Activated CD4-positive, alpha-beta T cell treated with anti-CD3 and anti-CD28 coated beads for 36 hours (primary cell): ENCODE data around the gene GRWD1. TPM values are rescaled to one million over a fixed set of nuclear protein-coding genes. Genes with fewer than 3 reads are reported as not detected.

ENCODE experiments used
- ATAC-seq: fragments of 200-7000 bp; cut with Tn5 transposase; one replicate; pipeline ENCODE4 v1.10.0; 2021; ENCODE audit warnings: mild to moderate bottlenecking, moderate library complexity
- CTCF ChIA-PET: fragments of 350-600 bp; sonication (Branson Sonifier 250); formaldehyde crosslinking; loops from one replicate; lab custom pipeline; 2021; ENCODE audit warnings: antibody characterized with exemption; lab: Charles Lee
- POLR2A ChIA-PET: fragments of 350-600 bp; sonication (Branson Sonifier 250); formaldehyde crosslinking; loops from one replicate; lab custom pipeline; 2021; ENCODE audit warnings: antibody characterized with exemption, inconsistent platforms; lab: Charles Lee
- DNase-seq: peaks from one replicate; pipeline ENCODE4 v3.0.0-alpha.2; 2020
- H3K27ac Mint-ChIP-seq: one replicate; pipeline ENCODE4 v1.8.0; 2021; ENCODE audit warnings: mixed read lengths
- H3K27me3 Mint-ChIP-seq: one replicate; pipeline ENCODE4 v1.8.0; 2021; ENCODE audit warnings: mixed read lengths
- H3K36me3 Mint-ChIP-seq: one replicate; pipeline ENCODE4 v1.8.0; 2021; ENCODE audit warnings: low read depth, mixed read lengths
- H3K4me1 Mint-ChIP-seq: one replicate; pipeline ENCODE4 v1.8.0; 2021; ENCODE audit warnings: mixed read lengths
- H3K4me3 Mint-ChIP-seq: one replicate; pipeline ENCODE4 v1.8.0; 2021; ENCODE audit warnings: mild to moderate bottlenecking, moderate library complexity, mixed read lengths
- H3K9me3 Mint-ChIP-seq: one replicate; pipeline ENCODE4 v1.8.0; 2021; ENCODE audit warnings: low read depth, mixed read lengths
- intact Hi-C, 2 experiments: fragments of 100-400 bp; cut with DNase I in 1 of 2; cut with micrococcal nuclease in 1 of 2; formaldehyde crosslinking; loops; one replicate each; pipeline versions ENCODE4 v1.14.2 to v1.15.1; 2022 to 2024; cut with DNase I, micrococcal nuclease
- total RNA-seq, 2 experiments: library from RNA; stranded (reverse); gene quantifications; one replicate each; pipeline ENCODE4 v1.2.3, GENCODE V29; 2021

GRWD1 gene
- total RNA-seq, 2 experiments from 2014 or later, result 43.4 to 51.3 TPM

DNA sequence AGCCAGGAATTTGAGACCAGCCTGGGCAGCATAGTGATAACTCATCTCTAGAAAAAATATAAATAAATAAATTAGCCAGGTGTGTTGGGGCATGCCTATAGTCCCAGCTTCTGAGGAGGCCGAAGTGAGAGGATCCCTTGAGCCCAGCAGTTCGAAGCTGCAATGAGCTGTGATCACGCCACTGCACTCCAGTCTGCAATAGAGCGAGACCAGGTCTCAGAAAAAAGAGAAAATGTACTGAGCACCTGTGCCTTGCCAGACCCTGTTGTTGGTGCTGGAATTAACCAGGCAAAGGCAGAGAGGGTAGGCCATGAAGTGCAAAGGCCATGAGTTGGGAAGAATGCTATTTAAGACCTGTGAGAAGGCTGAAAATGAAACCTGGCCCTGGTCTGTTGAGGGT lies 26.1 kb downstream of the GRWD1 start:
- intact Hi-C loops, result no loop called here
- H3K9me3 Mint-ChIP-seq, result no peaks in the 10 kb centered on the region
- POLR2A ChIA-PET, result no interaction called here
- DNase-seq (no peak), ATAC-seq (no peak)
- H3K27me3 Mint-ChIP-seq, result no peaks in the 10 kb centered on the region
- peaks cover 11% of the 10 kb centered on the region for H3K36me3 Mint-ChIP-seq
- H3K4me3 Mint-ChIP-seq, result no peak overlapping the region
- peaks cover 21% of the 10 kb centered on the region for H3K4me1 Mint-ChIP-seq
- H3K27ac Mint-ChIP-seq, result no peak overlapping the region
- CTCF ChIA-PET, result no interaction called here

DNA sequence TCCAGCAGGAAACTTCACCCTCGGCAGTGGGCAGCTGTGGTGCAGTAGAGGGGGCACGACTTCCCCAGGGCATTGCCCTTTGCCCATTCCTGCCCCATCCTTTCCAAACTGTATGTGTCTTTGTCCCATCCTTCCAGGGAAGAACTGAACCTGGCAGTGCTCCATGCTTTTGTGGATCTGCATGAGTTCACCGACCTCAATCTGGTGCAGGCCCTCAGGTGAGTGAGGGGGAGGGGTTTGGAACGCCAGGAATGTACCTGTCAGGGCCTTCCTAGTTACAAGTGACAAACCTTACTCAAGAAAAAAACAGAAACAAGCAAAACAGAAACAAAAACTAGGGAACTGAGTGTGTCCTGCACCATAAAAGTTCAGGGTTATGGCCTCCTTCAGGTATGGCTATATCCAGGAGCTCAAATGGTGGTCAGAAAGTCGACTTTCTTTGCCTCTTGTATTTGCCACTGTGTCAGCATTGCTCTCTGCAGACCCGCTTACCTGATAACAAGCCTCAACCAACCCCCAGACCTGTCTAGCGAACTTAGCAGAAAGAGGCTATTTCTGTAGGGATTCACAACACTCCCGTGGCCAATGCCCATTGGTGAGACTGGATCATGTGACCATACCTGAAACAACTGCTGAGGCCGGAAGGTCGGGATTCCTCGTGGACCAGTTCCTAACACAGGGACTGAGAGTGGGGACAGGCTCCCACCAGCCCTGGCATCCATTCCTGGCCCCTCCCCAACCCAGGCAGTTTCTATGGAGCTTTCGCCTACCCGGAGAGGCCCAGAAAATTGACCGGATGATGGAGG lies 27.6 kb downstream of the GRWD1 start:
- Mint-ChIP-seq H3K4me3 (no peak overlapping the region), H3K4me1 (peaks cover 15% of the 10 kb centered on the region), H3K27me3 (no peaks in the 10 kb centered on the region), H3K36me3 (peaks cover 11% of the 10 kb centered on the region), H3K27ac (no peak overlapping the region), H3K9me3 (no peaks in the 10 kb centered on the region)
- ATAC-seq (no peak), DNase-seq (no peak)
- intact Hi-C loops, result no loop called here
- ChIA-PET POLR2A (no interaction called here), CTCF (no interaction called here)

DNA sequence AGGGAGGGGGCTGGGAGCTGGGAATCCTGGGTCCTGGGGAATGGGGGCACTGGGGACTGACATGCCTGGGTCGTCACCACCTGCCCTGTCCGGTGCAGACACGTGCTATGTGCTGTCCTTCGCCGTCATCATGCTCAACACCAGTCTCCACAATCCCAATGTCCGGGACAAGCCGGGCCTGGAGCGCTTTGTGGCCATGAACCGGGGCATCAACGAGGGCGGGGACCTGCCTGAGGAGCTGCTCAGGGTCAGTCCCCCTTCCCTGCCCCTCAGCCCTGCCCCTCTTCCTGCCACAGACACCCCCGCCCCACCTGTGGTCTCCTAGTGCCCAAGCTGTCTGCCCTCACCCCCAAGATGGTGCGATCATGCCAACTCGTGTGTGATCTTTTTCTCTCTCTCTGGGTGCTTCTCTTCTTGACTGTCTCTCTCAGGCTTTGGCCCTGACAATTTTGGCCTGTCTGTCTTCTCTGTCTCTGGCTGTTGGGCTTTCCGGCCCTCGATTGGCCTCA lies 28.4 kb downstream of the GRWD1 start:
- DNase-seq, result no peak
- no peaks in the 10 kb centered on the region for H3K9me3 Mint-ChIP-seq
- intact Hi-C loops, result no loop called here
- ChIA-PET POLR2A (no interaction called here), CTCF (no interaction called here)
- no peak overlapping the region for H3K4me3 Mint-ChIP-seq
- no peak for ATAC-seq
- H3K4me1 Mint-ChIP-seq, result peaks cover 12% of the 10 kb centered on the region
- H3K27ac Mint-ChIP-seq, result no peak overlapping the region
- peaks cover 11% of the 10 kb centered on the region for H3K36me3 Mint-ChIP-seq
- no peaks in the 10 kb centered on the region for H3K27me3 Mint-ChIP-seq

DNA sequence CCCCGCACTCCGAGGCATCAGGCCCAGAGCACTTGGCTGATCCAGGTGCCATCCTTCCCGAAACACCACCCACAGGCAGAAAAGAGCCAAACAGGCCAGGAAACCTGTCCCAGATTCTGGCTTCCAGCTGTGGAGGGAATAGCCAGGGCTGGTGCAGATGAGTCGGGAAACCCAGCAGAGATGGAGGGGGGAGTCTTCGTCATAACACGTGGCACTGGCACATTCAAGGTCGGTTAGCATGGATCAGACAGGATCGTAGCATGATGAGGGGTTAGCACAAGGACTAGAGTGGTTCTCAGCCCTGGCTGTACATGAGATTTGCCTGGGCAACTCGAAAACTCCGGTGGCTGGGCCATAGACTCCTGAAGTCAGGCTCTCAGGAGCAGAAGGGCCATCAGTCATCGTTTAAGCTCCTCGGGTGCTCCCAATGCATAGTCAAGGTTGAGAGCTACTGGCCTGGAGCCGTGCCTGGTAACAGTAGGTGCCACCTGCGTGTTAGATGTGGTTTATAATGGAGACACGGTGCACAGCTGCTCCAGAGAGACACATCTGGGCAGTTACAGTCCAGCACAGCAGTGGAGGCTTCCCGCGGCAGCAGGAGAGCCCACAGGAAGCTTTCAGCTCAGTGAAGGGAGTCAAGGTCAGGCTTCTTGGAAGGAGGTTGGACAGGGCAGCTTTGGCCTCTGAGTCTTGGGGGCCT lies 29.7 kb downstream of the GRWD1 start:
- no peak overlapping the region for H3K4me3 Mint-ChIP-seq
- H3K9me3 Mint-ChIP-seq, result no peaks in the 10 kb centered on the region
- H3K4me1 Mint-ChIP-seq, result peaks cover 5% of the 10 kb centered on the region
- no peaks in the 10 kb centered on the region for H3K27me3 Mint-ChIP-seq
- ATAC-seq, result no peak
- peaks cover 11% of the 10 kb centered on the region for H3K36me3 Mint-ChIP-seq
- DNase-seq, result no peak
- intact Hi-C loops, result no loop called here
- ChIA-PET CTCF (interaction anchor here (0.6 to 2.2 kb wide), 3 partner anchors 14 to 450 kb away, joined by 3 to 6 read pairs (median 3); no protein-coding TSS in a partner anchor), POLR2A (no interaction called here)
- H3K27ac Mint-ChIP-seq, result peak overlapping the region; percentile 51

DNA sequence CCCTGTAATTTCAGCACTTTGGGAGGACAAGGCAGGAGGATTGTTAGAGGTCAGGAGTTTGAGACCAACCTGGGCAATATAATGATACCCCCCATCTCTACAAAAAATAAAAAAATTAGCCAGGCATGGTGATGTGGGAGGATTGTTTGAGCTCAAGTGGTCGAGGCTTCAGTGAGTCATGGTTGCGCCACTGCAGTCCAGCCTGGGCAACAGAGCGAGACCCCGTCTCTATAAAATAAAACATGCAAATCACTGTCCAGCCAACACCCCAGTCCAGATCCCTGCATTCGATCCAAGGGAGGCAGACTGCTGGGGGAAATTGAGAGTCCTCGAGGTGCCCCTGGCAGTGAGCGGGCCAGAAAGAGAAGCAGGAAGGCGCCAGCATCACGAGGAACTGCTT lies 30.4 kb downstream of the GRWD1 start:
- H3K4me3 Mint-ChIP-seq, result no peak overlapping the region
- CTCF ChIA-PET, result interaction anchor here (0.7 to 2.2 kb wide), 3 partner anchors 14 to 161 kb away, joined by 3 to 6 read pairs (median 5); no protein-coding TSS in a partner anchor
- H3K27me3 Mint-ChIP-seq, result no peaks in the 10 kb centered on the region
- peak overlapping the region; percentile 51 for H3K27ac Mint-ChIP-seq
- peaks cover 6% of the 10 kb centered on the region for H3K4me1 Mint-ChIP-seq
- POLR2A ChIA-PET, result interaction anchor here (0.7 kb wide), 1 partner anchor 11 kb away, joined by 3 read pairs; no protein-coding TSS in a partner anchor
- DNase-seq, result no peak
- ATAC-seq, result no peak
- H3K9me3 Mint-ChIP-seq, result no peaks in the 10 kb centered on the region
- intact Hi-C loops, result no loop called here
- H3K36me3 Mint-ChIP-seq, result peaks cover 8% of the 10 kb centered on the region

DNA sequence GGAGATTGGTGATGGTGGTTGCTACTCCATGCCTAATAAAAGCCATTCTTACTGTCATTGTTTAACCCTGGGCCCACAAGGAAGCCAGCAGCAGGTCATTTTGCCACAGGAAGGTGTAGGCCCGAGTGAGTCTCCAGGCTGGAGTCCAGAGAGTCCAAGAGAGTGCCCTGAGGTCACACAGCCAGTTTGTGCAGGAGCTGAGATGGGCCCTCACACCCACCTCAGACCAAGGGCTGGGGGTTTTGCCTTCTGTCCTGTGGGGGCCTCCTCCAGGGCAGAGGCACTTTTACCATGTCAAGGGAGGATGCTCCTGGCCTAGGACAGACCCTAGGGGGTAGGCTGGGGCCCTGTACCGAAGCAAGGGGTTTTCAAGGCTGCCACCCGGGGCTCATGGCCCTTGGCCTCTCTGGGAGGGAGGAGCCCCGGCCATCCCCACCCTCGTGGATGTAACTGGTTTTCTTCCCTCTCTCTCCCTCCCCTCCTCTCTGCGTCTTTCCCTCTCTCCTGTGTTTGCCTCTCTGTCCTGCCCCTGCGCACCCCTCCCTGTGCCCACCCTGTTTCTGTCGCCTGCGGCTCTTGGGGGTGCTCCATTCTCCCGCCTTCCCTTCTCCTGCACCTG lies 31.4 kb downstream of the GRWD1 start:
- H3K27me3 Mint-ChIP-seq, result no peaks in the 10 kb centered on the region
- CTCF ChIA-PET, result interaction anchor here (2.2 kb wide), 1 partner anchor 13 kb away, joined by 6 read pairs; no protein-coding TSS in a partner anchor
- POLR2A ChIA-PET, result no interaction called here
- H3K4me1 Mint-ChIP-seq, result peaks cover 11% of the 10 kb centered on the region
- no peak overlapping the region for H3K4me3 Mint-ChIP-seq
- peaks cover 5% of the 10 kb centered on the region for H3K36me3 Mint-ChIP-seq
- intact Hi-C loops, result no loop called here
- no peak for DNase-seq
- H3K27ac Mint-ChIP-seq, result no peak overlapping the region
- ATAC-seq, result no peak
- H3K9me3 Mint-ChIP-seq, result no peaks in the 10 kb centered on the region

DNA sequence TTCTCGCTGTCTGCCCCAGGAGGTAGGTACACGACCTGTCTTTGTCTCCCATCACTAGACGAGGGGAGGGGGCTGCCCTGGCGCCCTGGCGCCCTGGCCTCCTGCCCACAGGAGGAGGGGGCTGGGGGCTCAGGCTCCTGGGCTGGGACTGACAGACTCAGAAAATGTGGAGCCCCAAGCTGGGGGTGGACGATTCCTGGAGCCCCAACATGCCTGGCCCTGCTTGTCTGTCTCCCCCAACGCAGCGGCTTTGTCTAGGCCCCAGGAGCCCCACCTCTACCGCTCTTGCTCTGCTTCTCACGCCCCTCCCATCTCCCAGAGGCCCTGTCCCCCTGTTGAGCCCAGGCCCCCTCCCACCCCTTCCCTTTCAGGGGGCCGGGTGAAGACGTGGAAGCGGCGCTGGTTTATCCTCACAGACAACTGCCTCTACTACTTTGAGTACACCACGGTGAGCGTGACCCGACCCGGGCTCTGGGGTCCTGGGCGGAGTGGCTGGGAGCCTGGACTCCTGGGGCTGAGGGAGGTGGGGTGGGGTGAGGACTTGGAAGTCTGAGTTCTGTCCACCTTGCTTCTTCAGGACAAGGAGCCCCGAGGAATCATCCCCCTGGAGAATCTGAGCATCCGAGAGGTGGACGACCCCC lies 32.0 kb downstream of the GRWD1 start:
- no peak overlapping the region for H3K4me3 Mint-ChIP-seq
- CTCF ChIA-PET, result no interaction called here
- H3K27me3 Mint-ChIP-seq, result no peaks in the 10 kb centered on the region
- ATAC-seq (no peak), DNase-seq (no peak)
- peaks cover 11% of the 10 kb centered on the region for H3K4me1 Mint-ChIP-seq
- no peak overlapping the region for H3K27ac Mint-ChIP-seq
- H3K36me3 Mint-ChIP-seq, result peaks cover 2% of the 10 kb centered on the region
- POLR2A ChIA-PET, result no interaction called here
- intact Hi-C loops, result no loop called here
- no peaks in the 10 kb centered on the region for H3K9me3 Mint-ChIP-seq

DNA sequence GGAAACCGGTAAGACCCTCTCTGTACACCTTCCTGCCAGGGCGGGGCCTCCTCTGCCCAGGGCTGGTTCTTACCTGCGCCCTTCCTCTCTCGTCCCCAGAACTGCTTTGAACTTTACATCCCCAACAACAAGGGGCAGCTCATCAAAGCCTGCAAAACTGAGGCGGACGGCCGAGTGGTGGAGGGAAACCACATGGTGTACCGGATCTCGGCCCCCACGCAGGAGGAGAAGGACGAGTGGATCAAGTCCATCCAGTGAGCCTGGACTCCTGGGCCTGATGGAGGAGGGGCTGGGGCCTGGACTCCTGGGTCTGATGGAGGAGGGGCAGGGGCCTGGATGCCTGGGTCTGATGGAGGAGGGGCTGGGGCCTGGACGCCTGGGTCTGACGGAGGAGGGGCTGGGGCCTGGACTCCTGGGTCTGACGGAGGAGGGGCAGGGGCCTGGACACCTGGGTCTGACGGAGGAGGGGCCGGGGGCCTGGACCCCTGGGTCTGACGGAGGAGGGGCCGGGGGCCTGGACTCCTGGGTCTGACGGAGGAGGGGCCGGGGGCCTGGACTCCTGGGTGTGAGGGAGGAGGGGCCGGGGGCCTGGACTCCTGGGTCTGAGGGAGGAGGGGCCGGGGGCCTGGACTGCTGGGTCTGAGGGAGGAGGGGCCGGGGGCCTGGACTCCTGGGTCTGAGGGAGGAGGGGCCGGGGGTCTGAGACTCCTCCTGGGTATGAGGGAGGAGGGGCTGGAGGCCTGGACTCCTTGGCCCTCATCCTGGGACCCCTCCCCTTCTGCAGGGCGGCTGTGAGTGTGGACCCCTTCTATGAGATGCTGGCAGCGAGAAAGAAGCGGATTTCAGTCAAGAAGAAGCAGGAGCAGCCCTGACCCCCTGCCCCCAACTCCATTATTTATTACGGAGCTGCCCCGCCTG lies 32.8 kb downstream of the GRWD1 start:
- H3K4me1 Mint-ChIP-seq, result peaks cover 11% of the 10 kb centered on the region
- ChIA-PET POLR2A (no interaction called here), CTCF (interaction anchor here (0.8 kb wide), 1 partner anchor 16 kb away, joined by 3 read pairs; no protein-coding TSS in a partner anchor)
- no peak for ATAC-seq
- H3K36me3 Mint-ChIP-seq, result peaks cover 2% of the 10 kb centered on the region
- H3K27me3 Mint-ChIP-seq, result no peaks in the 10 kb centered on the region
- H3K27ac Mint-ChIP-seq, result no peak overlapping the region
- no peak for DNase-seq
- no peaks in the 10 kb centered on the region for H3K9me3 Mint-ChIP-seq
- no peak overlapping the region for H3K4me3 Mint-ChIP-seq
- intact Hi-C loops, result no loop called here

DNA sequence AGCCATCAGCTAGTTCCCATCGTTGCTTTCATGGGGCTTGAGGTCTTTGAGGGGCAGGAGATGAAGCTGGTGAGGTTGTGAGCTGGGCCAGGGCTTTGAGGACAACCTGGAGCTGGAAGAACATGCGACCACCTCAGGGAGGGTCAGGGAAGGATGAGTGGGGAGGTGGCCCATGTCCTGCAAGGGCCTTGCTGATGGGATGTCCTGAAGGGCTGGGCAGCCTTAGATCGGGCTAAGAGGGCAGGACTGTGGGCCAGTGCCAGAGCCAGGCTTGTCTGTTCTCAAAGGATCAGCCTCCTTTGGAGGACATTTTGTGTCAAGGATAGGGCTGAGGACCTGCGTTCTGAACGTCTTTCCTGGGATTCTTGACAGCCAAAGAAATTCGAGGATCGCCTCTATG lies 33.9 kb downstream of the GRWD1 start:
- H3K9me3 Mint-ChIP-seq, result no peaks in the 10 kb centered on the region
- DNase-seq, result no peak
- ATAC-seq, result no peak
- peaks cover 11% of the 10 kb centered on the region for H3K4me1 Mint-ChIP-seq
- POLR2A ChIA-PET, result no interaction called here
- peak overlapping the region; percentile 76 for H3K4me3 Mint-ChIP-seq
- no peaks in the 10 kb centered on the region for H3K27me3 Mint-ChIP-seq
- no peaks in the 10 kb centered on the region for H3K36me3 Mint-ChIP-seq
- intact Hi-C loops, result loop anchor here in 1 of 2 experiments (1.0 kb wide), 1 partner anchor 10 kb away; the partner anchor contains the start of gene CYTH2
- peak overlapping the region; percentile 25 for H3K27ac Mint-ChIP-seq
- CTCF ChIA-PET, result interaction anchor here (1.1 to 2.4 kb wide), 3 partner anchors 10 to 105 kb away, joined by 4 to 9 read pairs (median 7); no protein-coding TSS in a partner anchor

DNA sequence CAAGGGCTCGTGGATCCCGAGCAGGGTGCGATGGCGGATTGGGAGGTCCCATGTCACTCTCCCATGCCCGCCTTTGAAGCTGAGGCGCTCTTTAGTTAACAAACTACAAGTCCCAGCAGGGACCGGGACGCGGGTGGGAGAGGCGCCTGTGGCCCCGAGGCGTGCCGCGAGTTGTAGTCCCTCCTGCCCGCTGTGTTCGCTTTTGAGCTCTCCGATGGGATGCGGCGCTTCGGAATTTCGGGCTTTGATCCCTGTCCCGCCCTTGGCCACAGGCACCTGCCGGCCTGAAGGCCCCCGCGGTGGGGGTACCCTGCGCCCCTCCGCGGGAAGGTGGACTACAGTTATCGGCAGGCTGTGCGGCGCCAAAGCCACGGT lies 34.4 kb downstream of the GRWD1 start:
- intact Hi-C loops, result loop anchor here in 1 of 2 experiments (1.0 kb wide), 1 partner anchor 11 kb away; the partner anchor contains the start of gene CYTH2
- peak overlapping the region; percentile 76 for H3K4me3 Mint-ChIP-seq
- H3K4me1 Mint-ChIP-seq, result peaks cover 11% of the 10 kb centered on the region
- POLR2A ChIA-PET, result no interaction called here
- DNase-seq (peak; percentile 69), ATAC-seq (peak; percentile 54)
- H3K36me3 Mint-ChIP-seq, result no peaks in the 10 kb centered on the region
- no peaks in the 10 kb centered on the region for H3K27me3 Mint-ChIP-seq
- no peaks in the 10 kb centered on the region for H3K9me3 Mint-ChIP-seq
- peak overlapping the region; percentile 86 for H3K27ac Mint-ChIP-seq
- CTCF ChIA-PET, result interaction anchor here (0.6 to 2.4 kb wide), 4 partner anchors 9 to 225 kb away, joined by 3 to 9 read pairs (median 6); no protein-coding TSS in a partner anchor
